Suprapubic skin (tissue), 4 donors: ENCODE results near the gene STK32B.

Experiments
- CTCF ChIP-seq, 2 donors: fragments of 200-600 bp in 1 of 2; fragments of 450-650 bp in 1 of 2; sonication (generic) in 1 of 2; IDR thresholded peaks; one replicate each; pipeline ENCODE4 v1.5.1; 2016 to 2019; ENCODE audit warnings: antibody characterized with exemption in 2 of 2, mild to moderate bottlenecking in 1 of 2, moderate library complexity in 1 of 2
- POLR2A ChIP-seq, 2 donors: fragments of 450-650 bp; IDR thresholded peaks; one replicate each; pipeline ENCODE4 v1.6.1; 2017; ENCODE audit warnings: antibody characterized with exemption in 2 of 2, mild to moderate bottlenecking in 2 of 2, moderate library complexity in 2 of 2
- POLR2AphosphoS5 ChIP-seq, 3 donors: sonication (generic); formaldehyde crosslinking; IDR thresholded peaks; one replicate each; pipeline ENCODE4 v1.6.1; 2017; ENCODE audit warnings: antibody characterized with exemption in 3 of 3

- TF ChIP-seq CTCF (IDR thresholded peaks at IDR 0.05) (no peak), POLR2A (IDR thresholded peaks at IDR 0.05) (no peak), POLR2AphosphoS5 (IDR thresholded peaks at IDR 0.05) (no peak)
These were observed 149.2 kb downstream of the STK32B start for GRCh38 chr4:5200513-5200912.
